Glutamatergic neuron (in vitro differentiated cells): ENCODE measurements around the gene TLX1. TPM values are rescaled to one million over a fixed set of nuclear protein-coding genes. Genes with fewer than 3 reads are reported as not detected.

Experiments used
- DNase-seq: peaks from one replicate; pipeline ENCODE4 v3.0.0; 2022
- H3K27ac Mint-ChIP-seq: one replicate; pipeline ENCODE4 v1.8.0; 2020; ENCODE audit warnings: mild to moderate bottlenecking, mixed read lengths, inconsistent platforms; ENCODE audit not compliant: unreplicated experiment
- H3K27me3 Mint-ChIP-seq: one replicate; pipeline ENCODE4 v1.8.0; 2020; ENCODE audit warnings: mild to moderate bottlenecking, moderate library complexity, mixed read lengths, inconsistent platforms; ENCODE audit not compliant: unreplicated experiment
- H3K36me3 Mint-ChIP-seq: one replicate; pipeline ENCODE4 v1.8.0; 2020; ENCODE audit warnings: mild to moderate bottlenecking, mixed read lengths, inconsistent platforms; ENCODE audit not compliant: unreplicated experiment
- H3K4me1 Mint-ChIP-seq: one replicate; pipeline ENCODE4 v1.8.0; 2020; ENCODE audit warnings: mild to moderate bottlenecking, low read depth, mixed read lengths, inconsistent platforms; ENCODE audit not compliant: unreplicated experiment
- H3K4me3 Mint-ChIP-seq: one replicate; pipeline ENCODE4 v1.8.0; 2020; ENCODE audit warnings: mild to moderate bottlenecking, mixed read lengths, inconsistent platforms; ENCODE audit not compliant: unreplicated experiment
- H3K9me3 Mint-ChIP-seq: one replicate; pipeline ENCODE4 v1.8.0; 2020; ENCODE audit warnings: mild to moderate bottlenecking, moderate library complexity, mixed read lengths, inconsistent platforms; ENCODE audit not compliant: unreplicated experiment
- CTCF ChIP-seq: fragments of 200-600 bp; sonication (generic); IDR thresholded peaks from one replicate; pipeline ENCODE4 v1.5.0; 2021; ENCODE audit not compliant: partially characterized antibody, unreplicated experiment
- total RNA-seq: library from RNA; stranded (reverse); fragmentation: NEBNext Ultra II Directional; extraction: Animal tissue kit (Norgen Biotek cat#: 25700); gene quantifications from one replicate; pipeline ENCODE4 v1.2.1, GENCODE V29; 2021; ENCODE audit not compliant: unreplicated experiment

Gene TLX1
- total RNA-seq, 1 donor from 2014 or later, result 14.3 TPM

GRCh38 chr10:101089520-101090299 lies 41.4 kb upstream of the TLX1 start:
- no peak overlapping the region for H3K27ac Mint-ChIP-seq
- no peak for TF ChIP-seq CTCF
- H3K9me3 Mint-ChIP-seq, result peaks cover under 1% of the 10 kb centered on the region
- H3K27me3 Mint-ChIP-seq, result peaks cover 7% of the 10 kb centered on the region
- DNase-seq, result no peak
- H3K36me3 Mint-ChIP-seq, result no peaks in the 10 kb centered on the region
- no peak overlapping the region for H3K4me3 Mint-ChIP-seq
- no peaks in the 10 kb centered on the region for H3K4me1 Mint-ChIP-seq

- Mint-ChIP-seq H3K9me3 (peaks cover 3% of the 10 kb centered on the region), H3K4me3 (no peak overlapping the region), H3K36me3 (no peaks in the 10 kb centered on the region), H3K27ac (no peak overlapping the region), H3K27me3 (peaks cover 9% of the 10 kb centered on the region), H3K4me1 (no peaks in the 10 kb centered on the region)
- TF ChIP-seq CTCF, result no peak
- no peak for DNase-seq
Observed at GRCh38 chr10:101090597-101090996, 40.5 kb upstream of the TLX1 start.

- H3K36me3 Mint-ChIP-seq, result no peaks in the 10 kb centered on the region
- peaks cover 9% of the 10 kb centered on the region for H3K27me3 Mint-ChIP-seq
- no peak overlapping the region for H3K27ac Mint-ChIP-seq
- TF ChIP-seq CTCF, result no peak
- no peaks in the 10 kb centered on the region for H3K4me1 Mint-ChIP-seq
- H3K9me3 Mint-ChIP-seq, result peaks cover 3% of the 10 kb centered on the region
- H3K4me3 Mint-ChIP-seq, result no peak overlapping the region
- DNase-seq, result no peak
Observed at GRCh38 chr10:101091546-101092290, 39.4 kb upstream of the TLX1 start.

GRCh38 chr10:101092881-101093354 lies 38.2 kb upstream of the TLX1 start:
- Mint-ChIP-seq H3K4me3 (no peak overlapping the region), H3K9me3 (peaks cover 3% of the 10 kb centered on the region)

More at GRCh38 chr10:101092881-101093354, 38.2 kb upstream of the TLX1 start:
- H3K27me3 Mint-ChIP-seq, result peaks cover 12% of the 10 kb centered on the region
- H3K4me1 Mint-ChIP-seq, result peaks cover 4% of the 10 kb centered on the region
- no peaks in the 10 kb centered on the region for H3K36me3 Mint-ChIP-seq
- DNase-seq, result no peak
- TF ChIP-seq CTCF, result no peak
- no peak overlapping the region for H3K27ac Mint-ChIP-seq
